T-cell (primary cell): ENCODE results near the gene MDP1. TPM values are rescaled to one million over a fixed set of nuclear protein-coding genes. Genes with fewer than 3 reads are reported as not detected.
A peak's percentile ranks its signal among the peaks of the same experiment; 100 is the strongest.

Source experiments
- ATAC-seq, 4 experiments: fragments of 200-7000 bp in 3 of 4; fragments of 150-1000 bp in 1 of 4; cut with Tn5 transposase; replicated peaks in 1 of 4; 1 replicate in 3 of 4; 2 replicates in 1 of 4; pipeline ENCODE4 v1.10.0; 2021; ENCODE audit warnings: moderate library complexity in 3 of 4, mild to moderate bottlenecking in 2 of 4, moderate number of reproducible peaks in 1 of 4
- CTCF ChIA-PET, 2 donors: fragments of 300-600 bp; sonication (Branson Sonifier 250); formaldehyde crosslinking; loops; one replicate each; lab custom pipeline; 2022; ENCODE audit warnings: antibody characterized with exemption in 2 of 2; lab: Charles Lee
- POLR2A ChIA-PET, 2 donors: fragments of 300-600 bp; sonication (Branson Sonifier 250); formaldehyde crosslinking; loops; one replicate each; lab custom pipeline; 2022; ENCODE audit warnings: antibody characterized with exemption in 2 of 2; lab: Charles Lee
- DNase-seq, 35 experiments: peaks; one replicate each; pipeline versions ENCODE4 v3.0.0 to v3.0.0-alpha.2; 2013 to 2023
- H3K27ac ChIP-seq: one replicate; pipeline ENCODE4 v1.5.1; 2013; ENCODE audit warnings: low read length
- H3K27me3 ChIP-seq, 2 experiments: replicated peaks in 1 of 2; 1 replicate in 1 of 2; 2 replicates in 1 of 2; pipeline versions ENCODE4 v1.6.1 to v1.7.0; 2013; ENCODE audit warnings: low read length in 1 of 2, mixed read lengths in 1 of 2; ENCODE audit not compliant: control insufficient read depth in 2 of 2, insufficient read depth in 2 of 2; ENCODE audit errors: extremely low read depth in 1 of 2
- H3K36me3 ChIP-seq, 2 donors: 1 replicate in 1 of 2; 2 replicates in 1 of 2; pipeline versions ENCODE4 v1.6.1 to v1.7.0; 2013; ENCODE audit warnings: low read length in 1 of 2; ENCODE audit not compliant: control insufficient read depth in 2 of 2, insufficient read depth in 1 of 2; ENCODE audit errors: extremely low read depth in 1 of 2
- H3K4me1 ChIP-seq, 2 experiments: 1 replicate in 1 of 2; 2 replicates in 1 of 2; pipeline versions ENCODE4 v1.6.1 to v1.7.0; 2013; ENCODE audit warnings: low read length in 2 of 2, mixed read lengths in 1 of 2; ENCODE audit not compliant: insufficient read depth in 2 of 2, control insufficient read depth in 1 of 2; ENCODE audit errors: extremely low read depth in 1 of 2
- H3K4me3 ChIP-seq, 2 donors: 1 replicate in 1 of 2; 2 replicates in 1 of 2; pipeline versions ENCODE4 v1.5.1 to v1.7.0; 2013; ENCODE audit warnings: mild to moderate bottlenecking in 2 of 2, low read length in 1 of 2, moderate library complexity in 1 of 2; ENCODE audit not compliant: control insufficient read depth in 1 of 2; ENCODE audit errors: extremely low read depth in 1 of 2
- H3K9me3 ChIP-seq: 2 replicates; pipeline ENCODE4 v1.7.0; 2013
- H3K27ac Mint-ChIP-seq, 2 donors: one replicate each; pipeline ENCODE4 v1.8.0; 2020 to 2021; ENCODE audit warnings: mild to moderate bottlenecking in 2 of 2, mixed read lengths in 2 of 2
- H3K27me3 Mint-ChIP-seq, 2 donors: one replicate each; pipeline ENCODE4 v1.8.0; 2021 to 2022; ENCODE audit warnings: mixed read lengths in 2 of 2
- H3K36me3 Mint-ChIP-seq: one replicate; pipeline ENCODE4 v1.8.0; 2021; ENCODE audit warnings: mixed read lengths
- H3K4me1 Mint-ChIP-seq, 3 donors: one replicate each; pipeline ENCODE4 v1.8.0; 2020 to 2022; ENCODE audit warnings: mixed read lengths in 3 of 3, mild to moderate bottlenecking in 1 of 3
- H3K4me3 Mint-ChIP-seq, 3 donors: one replicate each; pipeline ENCODE4 v1.8.0; 2020 to 2022; ENCODE audit warnings: mild to moderate bottlenecking in 3 of 3, mixed read lengths in 3 of 3, moderate library complexity in 3 of 3
- H3K9me3 Mint-ChIP-seq, 3 donors: one replicate each; pipeline ENCODE4 v1.8.0; 2020 to 2022; ENCODE audit warnings: mixed read lengths in 3 of 3
- WGBS: methylation state at CpG from one replicate; pipeline ENCODE4 v1.1.5; 2013; ENCODE audit warnings: missing lambda C conversion rate; ENCODE audit not compliant: insufficient coverage; 5-methylcytosine and 5-hydroxymethylcytosine counted together
- total RNA-seq, 35 experiments: library from RNA in 6 of 35; stranded (reverse) in 6 of 35; fragments of 120-200 nt in 1 of 35; gene quantifications; one replicate each; pipeline versions ENCODE4 v1.2.1 to v1.2.4 and lab custom pipeline; 2013 to 2026

MDP1 gene
- total RNA-seq, 5 donors from 2014 or later (not counting 1 experiment from before 2014, with no cell fraction given) = 7.2 to 17.5 (median 12.1) TPM

DNA sequence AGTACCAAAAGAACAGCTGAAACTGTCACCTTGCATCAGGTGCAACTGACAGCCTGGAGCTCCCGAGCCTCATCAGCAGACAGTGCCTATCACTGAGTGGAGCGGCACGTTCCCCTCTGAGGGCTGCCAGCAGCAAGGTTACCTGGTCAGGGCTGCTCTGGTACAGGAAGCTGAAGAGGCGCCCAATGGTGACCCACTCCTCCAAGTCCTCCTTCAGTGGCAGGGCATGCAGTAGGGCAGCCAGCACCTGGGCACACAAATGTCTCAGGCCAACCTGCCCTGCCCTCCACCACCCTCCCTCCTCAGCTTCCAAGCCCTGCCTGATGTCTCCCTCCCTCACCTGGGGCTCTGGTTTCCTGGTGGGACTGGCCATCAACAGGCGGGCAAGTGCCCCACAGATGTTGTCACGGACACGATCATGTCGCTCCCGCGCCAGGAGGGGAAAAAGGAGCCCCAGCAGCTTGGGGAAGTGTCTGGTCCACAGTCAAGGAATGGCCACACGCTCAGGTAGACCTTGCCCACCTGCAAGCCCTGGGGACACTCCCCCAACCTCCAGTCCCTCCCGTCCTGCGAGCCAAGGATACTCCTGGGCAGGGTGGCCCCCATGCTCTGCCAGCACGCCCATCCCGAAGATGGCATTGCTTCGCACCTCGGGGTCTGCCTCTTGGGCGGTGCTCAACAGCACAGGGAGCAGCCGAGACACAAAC lies 34.3 kb downstream of the MDP1 start:
- POLR2A ChIA-PET = interaction anchor here in 1 of 2 donors (0.6 to 0.8 kb wide), 2 partner anchors 61 to 70 kb away, joined by 3 to 7 read pairs; no protein-coding TSS in a partner anchor
- H3K9me3 ChIP-seq = no peaks in the 10 kb centered on the region
- peaks cover 37% of the 10 kb centered on the region for H3K36me3 Mint-ChIP-seq
- H3K27ac ChIP-seq = no peak overlapping the region
- no peaks in the 10 kb centered on the region for H3K9me3 Mint-ChIP-seq
- no peak for ATAC-seq
- 93% methylated on average over 16 of the region's 19 CpGs for WGBS
- DNase-seq = no peak
- peaks cover 38 to 98% of the 10 kb centered on the region in 2 donors for H3K36me3 ChIP-seq
- no peaks in the 10 kb centered on the region for H3K27me3 ChIP-seq
- CTCF ChIA-PET = no interaction called here
- no peak overlapping the region for H3K4me3 Mint-ChIP-seq
- peaks cover 0 to under 1% of the 10 kb centered on the region in 2 experiments for H3K4me1 ChIP-seq
- peaks cover 0 to 3% (median 0%) of the 10 kb centered on the region in 3 donors for H3K4me1 Mint-ChIP-seq
- no peaks in the 10 kb centered on the region for H3K27me3 Mint-ChIP-seq
- H3K27ac Mint-ChIP-seq = peak overlapping the region in 1 of 2 donors; percentile 77
- H3K4me3 ChIP-seq = no peak overlapping the region

DNA sequence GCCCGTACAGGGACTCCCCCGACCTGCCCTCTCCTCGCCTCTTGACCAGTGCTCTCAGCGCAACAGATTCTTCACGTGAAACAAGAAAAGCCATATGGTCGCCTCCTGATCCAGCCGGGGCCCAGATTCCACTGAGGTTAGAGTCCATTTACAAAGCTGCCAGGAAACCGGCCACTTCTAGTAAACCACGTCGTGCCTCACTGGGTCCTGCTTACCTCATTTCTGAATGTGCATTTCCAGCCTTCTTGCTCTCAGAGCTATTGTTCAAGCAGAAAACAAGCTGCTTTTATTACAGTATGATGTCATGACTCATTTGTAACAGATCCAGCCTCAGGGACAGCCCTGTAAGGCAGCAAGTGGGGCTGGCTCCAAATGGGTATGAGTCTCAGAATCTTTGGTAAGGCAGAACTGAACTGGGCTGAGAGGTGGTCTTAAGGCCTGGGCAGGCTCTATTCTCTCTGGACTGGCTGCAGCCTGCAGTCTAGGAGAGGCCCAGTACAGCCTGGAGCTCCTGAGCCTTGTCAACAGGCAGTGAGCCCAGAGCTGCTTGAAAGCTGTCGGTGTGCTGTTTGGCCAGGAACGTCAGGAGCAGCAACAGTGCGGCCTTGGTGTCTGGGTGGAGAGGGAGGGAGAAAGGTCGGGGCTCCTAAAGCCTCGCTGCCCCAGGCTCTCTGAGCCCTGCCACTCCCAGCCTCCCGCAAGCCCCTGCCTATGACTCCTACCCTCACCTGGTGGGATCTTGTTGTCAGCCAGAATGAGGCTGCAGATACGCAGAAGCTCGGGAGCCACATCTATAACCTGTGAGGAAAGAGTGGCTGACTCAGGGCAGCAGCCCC lies 35.7 kb downstream of the MDP1 start:
- Mint-ChIP-seq H3K27ac (peak overlapping the region; percentile 63 to 77), H3K27me3 (no peaks in the 10 kb centered on the region), H3K36me3 (peaks cover 35% of the 10 kb centered on the region), H3K9me3 (no peaks in the 10 kb centered on the region), H3K4me3 (no peak overlapping the region), H3K4me1 (peaks cover 0 to 2% (median 0%) of the 10 kb centered on the region in 3 donors)
- no peaks in the 10 kb centered on the region for H3K9me3 ChIP-seq
- H3K36me3 ChIP-seq = peaks cover 36 to 86% of the 10 kb centered on the region in 2 donors
- ChIA-PET POLR2A (interaction anchor here in 1 of 2 donors (0.6 kb wide), 1 partner anchor 9 kb away, joined by 9 read pairs; no protein-coding TSS in a partner anchor), CTCF (no interaction called here)
- no peaks in the 10 kb centered on the region for H3K4me1 ChIP-seq
- ATAC-seq = no peak
- no peaks in the 10 kb centered on the region for H3K27me3 ChIP-seq
- 93% methylated on average over 11 of the region's 18 CpGs for WGBS
- DNase-seq = no peak
- H3K4me3 ChIP-seq = no peak overlapping the region
- no peak overlapping the region for H3K27ac ChIP-seq

DNA sequence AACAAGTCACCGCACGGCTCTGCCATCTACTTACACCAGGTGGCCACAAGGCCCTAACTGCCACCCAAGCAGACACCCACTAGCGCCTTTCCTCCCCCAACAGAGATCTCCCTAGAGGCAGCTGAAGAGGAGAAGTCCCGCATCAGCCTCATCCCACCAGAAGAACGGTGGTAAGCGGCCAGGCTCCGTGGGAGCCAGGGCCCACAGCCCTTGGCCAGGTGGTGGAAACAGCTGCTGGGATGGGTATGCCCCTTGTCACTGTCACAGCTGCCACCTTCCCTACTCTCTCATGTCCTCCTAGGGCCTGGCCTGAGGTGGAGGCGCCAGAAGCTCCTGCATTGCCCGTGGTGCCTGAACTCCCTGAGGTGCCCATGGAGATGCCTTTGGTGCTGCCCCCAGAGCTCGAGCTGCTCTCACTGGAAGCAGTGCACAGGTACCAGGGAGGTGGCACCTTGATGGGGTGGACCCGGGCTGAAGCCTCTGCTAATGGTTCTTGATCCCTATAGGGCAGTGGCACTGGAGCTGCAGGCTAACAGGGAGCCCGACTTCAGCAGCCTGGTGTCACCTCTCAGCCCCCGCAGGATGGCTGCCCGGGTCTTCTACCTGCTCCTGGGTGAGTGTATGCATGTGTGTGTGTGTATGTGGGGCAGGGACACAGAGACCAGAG lies 36.4 kb downstream of the MDP1 start:
- Mint-ChIP-seq H3K27ac (peak overlapping the region; percentile 17 to 66), H3K36me3 (peaks cover 41% of the 10 kb centered on the region), H3K9me3 (no peaks in the 10 kb centered on the region), H3K4me1 (peaks cover 0 to 9% (median 0%) of the 10 kb centered on the region in 3 donors), H3K27me3 (no peaks in the 10 kb centered on the region), H3K4me3 (no peak overlapping the region)
- ATAC-seq (no peak), DNase-seq (no peak)
- no peak overlapping the region for H3K27ac ChIP-seq
- WGBS = 91% methylated on average over 11 of the region's 14 CpGs
- H3K4me1 ChIP-seq = no peaks in the 10 kb centered on the region
- ChIA-PET CTCF (no interaction called here), POLR2A (interaction anchor here in 1 of 2 donors (0.6 kb wide), 1 partner anchor 8 kb away, joined by 9 read pairs; no protein-coding TSS in a partner anchor)
- H3K36me3 ChIP-seq = peaks cover 30 to 79% of the 10 kb centered on the region in 2 donors
- H3K9me3 ChIP-seq = no peaks in the 10 kb centered on the region
- no peaks in the 10 kb centered on the region for H3K27me3 ChIP-seq
- H3K4me3 ChIP-seq = no peak overlapping the region

- 100% methylated on average over 1 of the region's 12 CpGs for WGBS
- no peak overlapping the region for H3K4me3 ChIP-seq
- no peak overlapping the region for H3K27ac ChIP-seq
- ATAC-seq (no peak), DNase-seq (no peak)
- H3K9me3 ChIP-seq = no peaks in the 10 kb centered on the region
- peaks cover 28 to 72% of the 10 kb centered on the region in 2 donors for H3K36me3 ChIP-seq
- no peaks in the 10 kb centered on the region for H3K27me3 Mint-ChIP-seq
- peak overlapping the region in 1 of 2 donors; percentile 28 for H3K27ac Mint-ChIP-seq
- H3K4me3 Mint-ChIP-seq = no peak overlapping the region
- H3K9me3 Mint-ChIP-seq = no peaks in the 10 kb centered on the region
- ChIA-PET POLR2A (no interaction called here), CTCF (interaction anchor here in 1 of 2 donors (0.5 kb wide), 1 partner anchor 1167 kb away, joined by 4 read pairs; no protein-coding TSS in a partner anchor)
- peaks cover 0 to 11% (median under 1%) of the 10 kb centered on the region in 3 donors for H3K4me1 Mint-ChIP-seq
- H3K4me1 ChIP-seq = no peaks in the 10 kb centered on the region
- no peaks in the 10 kb centered on the region for H3K27me3 ChIP-seq
- H3K36me3 Mint-ChIP-seq = peaks cover 40% of the 10 kb centered on the region
Observed at GRCh38 chr14:24178399-24179178, 37.3 kb downstream of the MDP1 start.

DNA sequence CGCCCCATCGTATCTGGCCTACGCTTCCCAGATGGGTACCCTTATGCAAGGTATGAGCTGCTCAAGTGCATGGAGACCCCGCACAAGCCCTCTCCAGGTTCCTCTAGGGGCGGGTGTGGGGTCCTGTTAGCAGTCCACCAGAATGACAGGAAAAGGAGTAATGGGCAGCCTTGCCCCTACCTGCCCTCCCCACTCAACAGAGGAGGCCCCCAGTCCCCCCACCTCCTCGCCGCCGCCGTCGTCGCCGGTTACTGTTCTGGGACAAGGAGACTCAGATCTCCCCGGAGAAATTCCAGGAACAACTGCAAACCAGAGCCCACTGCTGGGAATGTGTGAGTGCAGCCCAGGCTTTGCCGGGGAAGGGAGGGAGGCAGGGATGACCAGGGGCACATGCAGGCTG lies 38.0 kb downstream of the MDP1 start:
- no peaks in the 10 kb centered on the region for H3K27me3 ChIP-seq
- ChIA-PET CTCF (interaction anchor here in 1 of 2 donors (0.5 kb wide), 1 partner anchor 1167 kb away, joined by 4 read pairs; no protein-coding TSS in a partner anchor), POLR2A (no interaction called here)
- no peak for DNase-seq
- H3K36me3 ChIP-seq = peaks cover 25 to 65% of the 10 kb centered on the region in 2 donors
- H3K9me3 ChIP-seq = no peaks in the 10 kb centered on the region
- H3K27me3 Mint-ChIP-seq = no peaks in the 10 kb centered on the region
- H3K27ac Mint-ChIP-seq = no peak overlapping the region
- peaks cover 0 to 3% of the 10 kb centered on the region in 2 experiments for H3K4me1 ChIP-seq
- no peak overlapping the region for H3K4me3 Mint-ChIP-seq
- ATAC-seq = no peak
- peaks cover 39% of the 10 kb centered on the region for H3K36me3 Mint-ChIP-seq
- WGBS = 98% methylated on average over 5 of the region's 14 CpGs
- H3K27ac ChIP-seq = no peak overlapping the region
- H3K4me3 ChIP-seq = no peak overlapping the region
- no peaks in the 10 kb centered on the region for H3K9me3 Mint-ChIP-seq
- peaks cover 3 to 18% (median 7%) of the 10 kb centered on the region in 3 donors for H3K4me1 Mint-ChIP-seq
